T-cell (primary cell): ENCODE measurements around the gene NHSL1. TPM values are rescaled to one million over a fixed set of nuclear protein-coding genes. Genes with fewer than 3 reads are reported as not detected.
A peak's percentile ranks its signal among the peaks of the same experiment; 100 is the strongest.

Experiments used
- ATAC-seq, 4 experiments: fragments of 200-7000 bp in 3 of 4; fragments of 150-1000 bp in 1 of 4; cut with Tn5 transposase; replicated peaks in 1 of 4; 1 replicate in 3 of 4; 2 replicates in 1 of 4; pipeline ENCODE4 v1.10.0; 2021; ENCODE audit warnings: moderate library complexity in 3 of 4, mild to moderate bottlenecking in 2 of 4, moderate number of reproducible peaks in 1 of 4
- CTCF ChIA-PET, 2 donors: fragments of 300-600 bp; sonication (Branson Sonifier 250); formaldehyde crosslinking; loops; one replicate each; lab custom pipeline; 2022; ENCODE audit warnings: antibody characterized with exemption in 2 of 2; lab: Charles Lee
- POLR2A ChIA-PET, 2 donors: fragments of 300-600 bp; sonication (Branson Sonifier 250); formaldehyde crosslinking; loops; one replicate each; lab custom pipeline; 2022; ENCODE audit warnings: antibody characterized with exemption in 2 of 2; lab: Charles Lee
- DNase-seq, 35 experiments: peaks; one replicate each; pipeline versions ENCODE4 v3.0.0 to v3.0.0-alpha.2; 2013 to 2023
- H3K27ac ChIP-seq: one replicate; pipeline ENCODE4 v1.5.1; 2013; ENCODE audit warnings: low read length
- H3K27me3 ChIP-seq, 2 experiments: replicated peaks in 1 of 2; 1 replicate in 1 of 2; 2 replicates in 1 of 2; pipeline versions ENCODE4 v1.6.1 to v1.7.0; 2013; ENCODE audit warnings: low read length in 1 of 2, mixed read lengths in 1 of 2; ENCODE audit not compliant: control insufficient read depth in 2 of 2, insufficient read depth in 2 of 2; ENCODE audit errors: extremely low read depth in 1 of 2
- H3K36me3 ChIP-seq, 2 donors: 1 replicate in 1 of 2; 2 replicates in 1 of 2; pipeline versions ENCODE4 v1.6.1 to v1.7.0; 2013; ENCODE audit warnings: low read length in 1 of 2; ENCODE audit not compliant: control insufficient read depth in 2 of 2, insufficient read depth in 1 of 2; ENCODE audit errors: extremely low read depth in 1 of 2
- H3K4me1 ChIP-seq, 2 experiments: 1 replicate in 1 of 2; 2 replicates in 1 of 2; pipeline versions ENCODE4 v1.6.1 to v1.7.0; 2013; ENCODE audit warnings: low read length in 2 of 2, mixed read lengths in 1 of 2; ENCODE audit not compliant: insufficient read depth in 2 of 2, control insufficient read depth in 1 of 2; ENCODE audit errors: extremely low read depth in 1 of 2
- H3K4me3 ChIP-seq, 2 donors: 1 replicate in 1 of 2; 2 replicates in 1 of 2; pipeline versions ENCODE4 v1.5.1 to v1.7.0; 2013; ENCODE audit warnings: mild to moderate bottlenecking in 2 of 2, low read length in 1 of 2, moderate library complexity in 1 of 2; ENCODE audit not compliant: control insufficient read depth in 1 of 2; ENCODE audit errors: extremely low read depth in 1 of 2
- H3K9me3 ChIP-seq: 2 replicates; pipeline ENCODE4 v1.7.0; 2013
- H3K27ac Mint-ChIP-seq, 2 donors: one replicate each; pipeline ENCODE4 v1.8.0; 2020 to 2021; ENCODE audit warnings: mild to moderate bottlenecking in 2 of 2, mixed read lengths in 2 of 2
- H3K27me3 Mint-ChIP-seq, 2 donors: one replicate each; pipeline ENCODE4 v1.8.0; 2021 to 2022; ENCODE audit warnings: mixed read lengths in 2 of 2
- H3K36me3 Mint-ChIP-seq: one replicate; pipeline ENCODE4 v1.8.0; 2021; ENCODE audit warnings: mixed read lengths
- H3K4me1 Mint-ChIP-seq, 3 donors: one replicate each; pipeline ENCODE4 v1.8.0; 2020 to 2022; ENCODE audit warnings: mixed read lengths in 3 of 3, mild to moderate bottlenecking in 1 of 3
- H3K4me3 Mint-ChIP-seq, 3 donors: one replicate each; pipeline ENCODE4 v1.8.0; 2020 to 2022; ENCODE audit warnings: mild to moderate bottlenecking in 3 of 3, mixed read lengths in 3 of 3, moderate library complexity in 3 of 3
- H3K9me3 Mint-ChIP-seq, 3 donors: one replicate each; pipeline ENCODE4 v1.8.0; 2020 to 2022; ENCODE audit warnings: mixed read lengths in 3 of 3
- WGBS: methylation state at CpG from one replicate; pipeline ENCODE4 v1.1.5; 2013; ENCODE audit warnings: missing lambda C conversion rate; ENCODE audit not compliant: insufficient coverage; 5-methylcytosine and 5-hydroxymethylcytosine counted together
- total RNA-seq, 35 experiments: library from RNA in 6 of 35; stranded (reverse) in 6 of 35; fragments of 120-200 nt in 1 of 35; gene quantifications; one replicate each; pipeline versions ENCODE4 v1.2.1 to v1.2.4 and lab custom pipeline; 2013 to 2026

NHSL1 gene
- total RNA-seq, 5 donors from 2014 or later (not counting 1 experiment from before 2014, with no cell fraction given): 0.08 to 0.64 (median 0.46) TPM

DNA sequence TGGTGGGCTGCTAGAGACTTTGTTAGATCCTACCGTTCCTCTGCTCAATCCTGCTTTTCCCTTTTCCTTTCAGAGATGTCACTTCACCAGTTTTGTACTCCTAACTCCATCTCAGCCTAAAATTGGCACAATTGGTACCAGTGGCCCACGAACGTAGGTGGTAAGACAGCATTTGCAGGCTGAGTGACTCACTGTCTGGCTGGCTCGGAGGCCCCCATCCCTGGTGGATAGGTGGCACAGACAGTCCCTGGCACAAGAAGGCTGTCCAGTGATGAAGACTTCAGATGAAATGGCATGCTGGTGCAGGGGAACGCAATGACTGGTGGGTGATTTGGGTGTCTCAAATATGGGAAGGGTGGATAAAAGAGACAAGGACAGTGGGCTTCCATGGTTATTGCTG is 84.2 kb downstream of the NHSL1 start:
- Histone ChIP-seq H3K4me3 (no peak overlapping the region), H3K36me3 (peaks cover 6 to 66% of the 10 kb centered on the region in 2 donors), H3K27ac (no peak overlapping the region), H3K9me3 (no peaks in the 10 kb centered on the region), H3K4me1 (no peaks in the 10 kb centered on the region), H3K27me3 (no peaks in the 10 kb centered on the region)
- DNase-seq: no peak
- Mint-ChIP-seq H3K27me3 (no peaks in the 10 kb centered on the region), H3K4me1 (peaks cover 0 to 9% (median 4%) of the 10 kb centered on the region in 3 donors), H3K36me3 (peaks cover 71% of the 10 kb centered on the region), H3K27ac (no peak overlapping the region), H3K4me3 (no peak overlapping the region), H3K9me3 (peaks cover 0 to 4% (median 0%) of the 10 kb centered on the region in 3 donors)
- CTCF ChIA-PET: interaction anchor here in 1 of 2 donors (1.4 kb wide), 1 partner anchor 96 kb away, joined by 5 read pairs; no protein-coding TSS in a partner anchor
- 96% methylated on average over 2 of the region's 5 CpGs for WGBS
- ATAC-seq: no peak
- POLR2A ChIA-PET: interaction anchor here in 1 of 2 donors (0.5 kb wide), 1 partner anchor 736 kb away, joined by 3 read pairs; no protein-coding TSS in a partner anchor

DNA sequence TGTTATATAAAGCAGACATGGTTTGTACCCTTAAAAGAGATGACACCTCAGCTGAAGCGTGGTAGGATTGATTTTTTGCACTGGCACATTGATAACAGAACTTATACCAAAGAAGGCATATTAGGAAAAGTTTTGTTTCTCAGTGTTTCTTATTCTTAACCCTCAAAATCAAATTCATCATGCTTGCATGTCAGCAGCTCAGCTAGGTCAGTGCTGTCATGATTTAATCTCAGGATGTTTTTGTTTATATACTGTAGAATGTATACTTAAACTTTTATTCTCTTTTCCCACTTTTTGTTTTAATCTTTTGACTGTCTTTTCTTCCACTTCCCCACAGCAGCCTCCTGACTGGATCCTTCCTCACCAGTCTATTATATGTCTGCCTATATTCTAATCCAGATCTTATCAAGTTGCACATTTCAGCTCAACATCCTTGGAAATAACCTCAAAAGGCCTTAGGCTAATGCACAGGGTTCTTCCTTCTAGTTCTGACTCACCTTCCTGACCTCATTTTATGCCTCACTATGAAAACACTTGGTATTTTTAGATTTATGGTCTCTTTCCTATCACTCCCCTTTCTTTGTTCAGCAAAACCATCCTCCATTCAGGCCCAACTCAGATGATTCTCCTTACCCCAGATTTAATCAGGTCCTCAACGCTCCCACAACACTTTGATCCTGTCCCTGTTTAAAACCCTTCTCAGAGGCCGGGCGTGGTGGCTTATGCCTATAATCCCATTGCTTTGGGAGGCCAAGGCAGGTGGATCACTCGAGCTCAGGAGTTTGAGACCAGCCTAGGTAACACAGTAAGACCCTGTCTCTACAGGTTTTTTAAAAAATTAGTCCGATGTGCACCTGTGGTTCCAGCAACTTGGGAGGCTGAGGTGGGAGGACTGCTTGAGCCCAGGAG is 88.1 kb downstream of the NHSL1 start:
- Mint-ChIP-seq H3K36me3 (peaks cover 63% of the 10 kb centered on the region), H3K4me3 (no peak overlapping the region), H3K9me3 (no peaks in the 10 kb centered on the region), H3K27me3 (no peaks in the 10 kb centered on the region), H3K4me1 (peaks cover 7 to 33% (median 21%) of the 10 kb centered on the region in 3 donors), H3K27ac (peak overlapping the region; percentile 31 to 73)
- ChIA-PET CTCF (no interaction called here), POLR2A (no interaction called here)
- no peak overlapping the region for H3K27ac ChIP-seq
- H3K4me3 ChIP-seq: no peak overlapping the region
- WGBS: 60% methylated on average over 4 of the region's 6 CpGs
- DNase-seq: no peak
- no peaks in the 10 kb centered on the region for H3K4me1 ChIP-seq
- peak in 1 of 4 experiments; percentile 19 for ATAC-seq
- peaks cover 17 to 78% of the 10 kb centered on the region in 2 donors for H3K36me3 ChIP-seq
- H3K9me3 ChIP-seq: no peaks in the 10 kb centered on the region
- no peaks in the 10 kb centered on the region for H3K27me3 ChIP-seq

DNA sequence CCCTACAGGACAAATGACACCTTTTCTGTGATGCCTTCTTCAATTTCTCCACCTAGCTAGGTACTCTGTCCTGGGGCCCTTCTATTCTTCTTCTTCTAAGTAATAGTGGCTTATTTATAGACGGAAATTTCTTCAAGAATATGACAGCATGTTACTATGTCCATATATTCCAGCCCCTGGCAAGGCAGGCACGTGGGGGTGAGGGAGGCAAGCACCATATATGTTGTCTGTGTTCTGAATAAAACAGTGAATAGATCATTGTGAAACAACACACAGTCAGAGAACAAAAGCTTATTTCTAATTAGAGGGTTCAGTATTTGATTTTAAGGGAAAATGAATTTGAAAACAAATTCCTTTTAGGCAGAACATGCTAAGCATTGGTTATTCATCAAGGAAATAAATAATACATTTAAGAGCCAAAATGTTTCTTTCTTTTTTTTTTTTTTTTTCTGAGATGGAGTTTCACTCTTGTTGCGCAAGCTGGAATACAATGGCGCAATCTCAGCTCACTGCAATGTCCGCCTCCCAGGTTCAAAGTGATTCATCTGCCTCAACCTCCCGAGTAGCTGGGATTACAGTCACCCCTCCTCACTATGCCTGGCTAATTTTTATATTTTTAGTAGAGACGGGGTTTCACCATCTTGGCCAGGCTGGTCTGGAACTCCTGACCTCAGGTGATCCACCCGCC is 89.1 kb downstream of the NHSL1 start:
- peaks cover 12 to 43% (median 32%) of the 10 kb centered on the region in 3 donors for H3K4me1 Mint-ChIP-seq
- Histone ChIP-seq H3K4me1 (no peaks in the 10 kb centered on the region), H3K36me3 (peaks cover 16 to 75% of the 10 kb centered on the region in 2 donors), H3K27ac (no peak overlapping the region), H3K9me3 (no peaks in the 10 kb centered on the region), H3K4me3 (no peak overlapping the region), H3K27me3 (no peaks in the 10 kb centered on the region)
- H3K9me3 Mint-ChIP-seq: no peaks in the 10 kb centered on the region
- no peak overlapping the region for H3K4me3 Mint-ChIP-seq
- H3K27me3 Mint-ChIP-seq: no peaks in the 10 kb centered on the region
- CTCF ChIA-PET: no interaction called here
- WGBS: 100% methylated on average over 2 of the region's 8 CpGs
- POLR2A ChIA-PET: interaction anchor here in 1 of 2 donors (0.7 kb wide), 1 partner anchor 351 kb away, joined by 8 read pairs; no protein-coding TSS in a partner anchor
- peaks cover 62% of the 10 kb centered on the region for H3K36me3 Mint-ChIP-seq
- DNase-seq (no peak), ATAC-seq (no peak)
- H3K27ac Mint-ChIP-seq: peak overlapping the region in 1 of 2 donors; percentile 73

DNA sequence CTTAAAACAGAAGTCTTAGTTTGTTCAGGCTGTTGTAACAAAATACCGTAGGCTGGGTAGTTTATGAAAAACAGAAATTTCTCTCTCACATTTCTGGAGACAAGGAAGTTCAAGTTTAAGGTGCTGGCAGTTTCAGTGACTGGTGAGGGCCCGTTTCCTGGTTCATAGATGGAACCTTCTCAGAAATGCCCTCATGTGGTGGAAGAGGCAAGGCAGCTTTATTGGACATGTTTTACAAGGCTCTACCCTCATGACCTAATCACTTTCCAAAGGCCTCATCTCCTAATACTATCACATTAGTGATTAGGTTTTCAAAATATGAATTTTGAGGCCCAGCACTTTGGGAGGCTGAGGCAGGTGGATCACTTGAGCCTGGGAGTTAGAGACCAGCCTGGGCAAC is 92.9 kb downstream of the NHSL1 start:
- peak overlapping the region; percentile 79 to 87 for H3K27ac Mint-ChIP-seq
- H3K4me3 Mint-ChIP-seq: peak overlapping the region in 2 of 3 donors; percentile 7 to 21

GRCh38 chr6:138405816-138406413 is 93.4 kb downstream of the NHSL1 start:
- H3K36me3 ChIP-seq: peaks cover 14 to 44% of the 10 kb centered on the region in 2 donors
- ATAC-seq (no peak), DNase-seq (no peak)
- ChIA-PET CTCF (interaction anchor here (0.5 to 1.0 kb wide), 2 partner anchors 34 to 290 kb away, joined by 3 to 4 read pairs; no protein-coding TSS in a partner anchor), POLR2A (interaction anchor here in 1 of 2 donors (0.6 to 1.1 kb wide), 2 partner anchors 19 to 49 kb away, joined by 3 read pairs; no protein-coding TSS in a partner anchor)
- peaks cover 33% of the 10 kb centered on the region for H3K36me3 Mint-ChIP-seq
- H3K9me3 ChIP-seq: no peaks in the 10 kb centered on the region
- peaks cover 18 to 47% (median 42%) of the 10 kb centered on the region in 3 donors for H3K4me1 Mint-ChIP-seq
- H3K27ac ChIP-seq: peak overlapping the region; percentile 2
- H3K4me1 ChIP-seq: peaks cover 4 to 22% of the 10 kb centered on the region in 2 experiments
- peak overlapping the region; percentile 79 to 87 for H3K27ac Mint-ChIP-seq
- peak overlapping the region; percentile 21 to 71 (median 21) for H3K4me3 Mint-ChIP-seq
- H3K27me3 Mint-ChIP-seq: no peaks in the 10 kb centered on the region
- WGBS: no CpG with 5 or more reads among the region's 5 CpGs
- H3K27me3 ChIP-seq: peaks cover 0 to 7% of the 10 kb centered on the region in 2 experiments
- H3K9me3 Mint-ChIP-seq: no peaks in the 10 kb centered on the region
- H3K4me3 ChIP-seq: no peak overlapping the region

More for the DNA sequence above, 92.9 kb downstream of the NHSL1 start:
- Histone ChIP-seq H3K36me3 (peaks cover 14 to 48% of the 10 kb centered on the region in 2 donors), H3K27me3 (peaks cover 0 to 7% of the 10 kb centered on the region in 2 experiments), H3K4me3 (no peak overlapping the region), H3K9me3 (no peaks in the 10 kb centered on the region), H3K4me1 (peaks cover 4 to 22% of the 10 kb centered on the region in 2 experiments), H3K27ac (no peak overlapping the region)
- no CpG with 5 or more reads among the region's 2 CpGs for WGBS
- ATAC-seq (no peak), DNase-seq (peak in 1 of 35 experiments; percentile 16)
- no peaks in the 10 kb centered on the region for H3K9me3 Mint-ChIP-seq
- H3K27me3 Mint-ChIP-seq: no peaks in the 10 kb centered on the region
- ChIA-PET CTCF (interaction anchor here in 1 of 2 donors (1.0 kb wide), 1 partner anchor 290 kb away, joined by 3 read pairs; no protein-coding TSS in a partner anchor), POLR2A (no interaction called here)
- peaks cover 22 to 51% (median 42%) of the 10 kb centered on the region in 3 donors for H3K4me1 Mint-ChIP-seq
- peaks cover 38% of the 10 kb centered on the region for H3K36me3 Mint-ChIP-seq
